GM10266 (cell line): ENCODE measurements around the gene PIKFYVE.

ENCODE experiments used
- DNase-seq: peaks from one replicate; pipeline ENCODE4 v3.0.0; 2012; ENCODE audit errors: extremely low spot score
- CTCF ChIP-seq: IDR thresholded peaks from 2 replicates; pipeline ENCODE4 v1.5.1; 2012; ENCODE audit warnings: mild to moderate bottlenecking, low read depth; ENCODE audit not compliant: control insufficient read depth, insufficient read depth; ENCODE audit errors: missing control alignments

PIKFYVE gene

GRCh38 chr2:208406474-208407451 lies 140.7 kb downstream of the PIKFYVE start, which contains the start of gene PTH2R:
Gene PTH2R, plus strand, starts transcription at chr2:208406792. Its CDS starts 252 bp downstream, at chr2:208407044.
- DNase-seq = no peak
- no peak for TF ChIP-seq CTCF

GRCh38 chr2:208407667-208408066 lies 141.6 kb downstream of the PIKFYVE start:
- peak; percentile 40 for DNase-seq
- peak; percentile 30 for TF ChIP-seq CTCF
